ENCODE results near the gene ZKSCAN5. TPM values are rescaled to one million over a fixed set of nuclear protein-coding genes. Genes with fewer than 3 reads are reported as not detected.

ZKSCAN5 gene
- total and polyA plus RNA-seq, 2 of the 8 experiments (the other 6 are each of a cell fraction or from before 2014, with no cell fraction given): 5.3 to 13.5 TPM

GRCh38 chr7:99504603-99505323 is at the start of gene ZKSCAN5 (continued):
- TF ChIP-seq SP1 (IDR thresholded peaks at IDR 0.05; ENCODE audit: low read depth, low read length): peak; percentile 68
- TF ChIP-seq SAP30 (IDR thresholded peaks at IDR 0.05; ENCODE audit: insufficient read depth, insufficient replicate concordance, low read length): peak; percentile 84
- TF ChIP-seq RNF2 (IDR thresholded peaks at IDR 0.05; ENCODE audit: borderline replicate concordance, low read depth, low read length, missing control alignments, poor library complexity, severe bottlenecking): no peak
- TF ChIP-seq KDM5A (IDR thresholded peaks at IDR 0.05; ENCODE audit: low read length): 0 out of 2 replicates have a peak, but pooled peaks have one; percentile 43
- TF ChIP-seq CTBP2 (IDR thresholded peaks at IDR 0.05; ENCODE audit: borderline replicate concordance, insufficient read depth, insufficient read length, low read length): peak; percentile 80
- TF ChIP-seq SIN3A (conservative IDR thresholded peaks at IDR 0.05 in 1 of 2, IDR thresholded peaks at IDR 0.05 in 1 of 2; ENCODE audit: low read depth in 1 of 2, low read length in 2 of 2): peak; percentile 85 to 90; a peak in 3 of 4 replicates
- no peak for TF ChIP-seq KDM1A (IDR thresholded peaks at IDR 0.05; ENCODE audit: borderline replicate concordance, low read length)
- peak; percentile 67; the same call in 1 of the 2 replicates for TF ChIP-seq SP4 (IDR thresholded peaks at IDR 0.05; ENCODE audit: low read length)
- TF ChIP-seq RFX5 (IDR thresholded peaks at IDR 0.05; ENCODE audit: borderline replicate concordance, low read depth, low read length): no peak
- TF ChIP-seq TCF12 (IDR thresholded peaks at IDR 0.05; ENCODE audit: low read depth, low read length): peak; percentile 38; the same call in 1 of the 2 replicates
- no peak for TF ChIP-seq POU5F1 (IDR thresholded peaks at IDR 0.05; ENCODE audit: low read depth, low read length)
- TF ChIP-seq ATF2 (IDR thresholded peaks at IDR 0.05; ENCODE audit: low read length): no peak
